GM03348 (cell line): Measurements from ENCODE around the gene DISC1.

Experiments
- DNase-seq: peaks from one replicate; pipeline ENCODE4 v3.0.0; 2012; ENCODE audit warnings: low spot score

The DISC1 gene

GRCh38 chr1:232045139-232045994 is 418.8 kb downstream of the DISC1 start:
- DNase-seq = no peak

GRCh38 chr1:232046451-232047306 is 420.1 kb downstream of the DISC1 start:
- no peak for DNase-seq

GRCh38 chr1:232047473-232047872 is 420.9 kb downstream of the DISC1 start:
- DNase-seq = no peak

GRCh38 chr1:232048481-232048880 is 421.9 kb downstream of the DISC1 start:
- no peak for DNase-seq

- no peak for DNase-seq
Measured at GRCh38 chr1:232049335-232049734, 422.7 kb downstream of the DISC1 start.

GRCh38 chr1:232057217-232057895 is 430.8 kb downstream of the DISC1 start:
- no peak for DNase-seq

- DNase-seq = no peak
Measured at GRCh38 chr1:232057896-232058274, 431.3 kb downstream of the DISC1 start.

GRCh38 chr1:232059726-232060374 is 433.3 kb downstream of the DISC1 start:
- DNase-seq = no peak

- DNase-seq = no peak
Measured at GRCh38 chr1:232062967-232063366, 436.4 kb downstream of the DISC1 start.

GRCh38 chr1:232066521-232066920 is 439.9 kb downstream of the DISC1 start:
- DNase-seq = no peak

- DNase-seq = no peak
Measured at GRCh38 chr1:232074265-232074664, 447.7 kb downstream of the DISC1 start.

- no peak for DNase-seq
Measured at GRCh38 chr1:232077809-232078208, 451.2 kb downstream of the DISC1 start.

- DNase-seq = no peak
Measured at GRCh38 chr1:232084584-232085223, 458.1 kb downstream of the DISC1 start.

- DNase-seq = no peak
Measured at GRCh38 chr1:232090816-232091215, 464.2 kb downstream of the DISC1 start.
